GM19240 (cell line): Measurements from ENCODE around the gene SLC24A3.

Experiments
- DNase-seq: peaks from one replicate; pipeline ENCODE4 v3.0.0; 2011; ENCODE audit warnings: low spot score; ENCODE audit not compliant: insufficient read length

Gene SLC24A3

DNA sequence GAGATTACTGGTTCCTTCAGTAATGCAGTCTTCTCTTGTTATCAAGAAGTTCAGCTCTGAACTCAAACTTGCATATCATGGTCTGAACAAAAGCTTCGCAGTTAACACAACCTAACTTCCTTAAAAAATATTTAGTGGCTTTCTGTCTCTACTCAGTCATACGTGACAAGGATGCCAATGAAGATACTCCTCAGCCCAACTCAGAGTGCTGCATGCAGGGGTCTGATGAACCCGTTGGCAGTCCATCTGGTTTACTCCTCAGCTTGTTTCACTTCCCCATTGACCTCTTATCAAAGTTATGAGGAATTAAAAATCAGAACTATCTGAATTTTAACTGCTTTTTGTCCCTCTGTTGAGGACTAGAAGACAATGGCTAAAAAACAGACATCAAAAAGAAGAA lies 489.0 kb downstream of the SLC24A3 start:
- no peak for DNase-seq

DNA sequence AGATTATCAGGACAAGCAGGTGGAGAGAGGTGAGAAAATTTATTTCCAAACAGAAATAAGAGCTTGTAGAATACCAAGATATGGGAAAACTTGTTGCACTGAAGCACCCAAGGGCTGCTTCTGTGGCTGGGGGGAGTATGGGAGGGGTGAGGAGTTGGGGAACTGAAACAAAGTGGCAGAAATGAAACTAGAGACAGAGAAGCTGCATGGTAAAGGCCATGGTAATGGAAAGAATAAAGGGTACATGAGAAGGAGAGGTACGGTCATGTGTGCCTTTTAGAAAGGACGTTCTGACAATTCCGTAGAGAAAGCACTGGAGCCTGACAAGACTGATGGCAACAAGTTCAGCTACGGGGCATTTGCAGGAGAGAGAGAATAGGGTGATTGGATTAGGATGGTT lies 494.0 kb downstream of the SLC24A3 start:
- DNase-seq = no peak

- no peak for DNase-seq
These were observed 497.3 kb downstream of the SLC24A3 start for GRCh38 chr20:19709635-19710335.

DNA sequence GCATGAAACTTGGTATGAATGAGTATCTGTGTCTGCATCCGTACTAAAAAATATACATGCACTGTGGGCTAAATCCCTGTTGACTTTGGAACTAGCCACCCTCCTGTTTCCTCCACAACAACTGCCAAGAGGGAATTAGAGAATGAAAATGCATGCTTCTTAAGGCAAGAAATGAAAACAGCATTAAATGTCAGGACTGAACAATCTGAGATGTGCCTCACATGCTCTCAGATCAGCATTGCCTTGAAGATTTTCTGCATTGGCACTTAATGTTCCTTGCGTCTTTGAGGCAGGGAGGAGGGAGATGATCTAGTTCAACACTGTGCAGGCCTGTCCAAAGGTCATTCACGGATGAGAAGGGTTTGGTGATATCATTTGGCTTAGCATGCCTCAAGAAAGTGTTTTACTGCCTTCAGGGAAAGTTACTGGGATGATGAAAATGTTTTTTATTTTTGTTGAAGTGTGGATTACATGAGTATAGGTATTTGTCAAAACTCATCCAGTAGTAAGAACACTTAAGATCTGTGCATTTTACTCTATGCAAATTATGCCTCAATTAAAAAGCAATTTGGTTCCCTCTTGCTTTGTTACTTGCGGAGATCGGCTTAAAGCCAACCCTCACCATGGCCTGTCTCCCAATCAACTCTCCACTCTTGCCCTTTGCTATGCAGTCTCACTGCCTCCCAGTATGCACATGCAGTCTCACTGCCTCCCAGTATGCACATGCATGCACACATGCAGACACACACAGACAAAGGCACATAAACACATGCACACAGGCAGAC lies 498.1 kb downstream of the SLC24A3 start:
- no peak for DNase-seq

GRCh38 chr20:19711126-19711525 lies 498.7 kb downstream of the SLC24A3 start:
- no peak for DNase-seq

DNA sequence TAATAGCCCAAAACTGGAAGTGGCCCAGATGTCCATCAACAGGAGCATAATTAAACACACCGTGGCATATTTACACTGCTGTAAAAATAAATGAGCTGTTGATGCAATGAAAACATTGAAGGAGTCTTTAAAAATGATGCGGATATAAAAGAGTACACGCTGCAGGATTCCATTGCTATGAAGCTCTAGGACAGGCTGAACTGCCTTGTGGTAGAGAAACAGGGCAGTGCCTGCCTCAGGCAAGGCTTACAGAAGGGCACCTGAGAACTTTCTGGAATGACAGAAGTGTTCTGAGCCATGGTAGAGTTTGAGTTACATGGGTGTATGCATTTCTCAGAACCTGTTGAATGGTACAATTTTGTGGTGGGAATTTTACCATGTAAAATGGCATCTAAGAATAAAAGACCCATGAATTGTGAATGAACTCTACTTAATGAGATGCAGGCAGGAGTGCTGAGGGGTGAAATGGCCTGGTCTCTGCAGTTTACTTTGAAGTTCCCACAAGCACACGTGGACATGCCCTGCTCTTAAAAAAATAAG lies 500.3 kb downstream of the SLC24A3 start:
- no peak for DNase-seq

DNA sequence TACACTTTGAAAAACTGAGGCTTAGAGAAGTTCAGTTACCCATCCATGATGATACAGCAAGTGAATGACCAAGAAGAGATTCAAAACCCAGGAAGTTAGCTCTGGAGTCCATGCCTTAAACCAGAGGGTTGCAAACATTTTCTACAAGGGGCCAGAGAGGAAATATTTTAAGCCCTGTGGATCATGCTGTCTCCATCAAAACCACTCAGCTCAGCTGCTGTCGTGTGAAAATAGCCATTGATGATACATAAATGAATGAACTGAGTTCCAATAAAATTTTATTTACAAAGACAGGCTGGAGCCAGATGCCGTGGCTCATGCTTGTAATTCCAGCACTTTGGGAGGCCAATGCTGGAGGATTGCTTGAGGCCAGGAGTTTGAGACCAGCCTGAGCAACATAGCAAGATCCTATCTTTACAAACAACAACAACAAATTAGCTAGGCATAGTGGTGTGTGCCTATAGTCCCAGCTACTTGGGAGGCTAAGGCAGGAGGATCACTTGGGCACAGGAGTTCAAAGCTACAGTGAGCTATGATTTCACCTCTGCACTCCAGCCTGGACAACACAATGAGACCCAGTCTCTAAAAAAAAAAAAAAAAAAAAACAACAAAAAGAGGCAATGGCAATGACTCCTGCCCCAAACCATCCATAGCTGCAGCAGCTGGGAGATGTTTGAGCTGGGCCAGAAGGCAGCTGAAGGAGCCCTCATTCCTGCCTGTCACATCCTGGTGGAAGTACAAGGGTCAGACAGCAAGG lies 501.6 kb downstream of the SLC24A3 start:
- no peak for DNase-seq

- DNase-seq = no peak
These were observed 502.1 kb downstream of the SLC24A3 start for GRCh38 chr20:19714579-19714840.

GRCh38 chr20:19715986-19716385 lies 503.5 kb downstream of the SLC24A3 start:
- DNase-seq = no peak

DNA sequence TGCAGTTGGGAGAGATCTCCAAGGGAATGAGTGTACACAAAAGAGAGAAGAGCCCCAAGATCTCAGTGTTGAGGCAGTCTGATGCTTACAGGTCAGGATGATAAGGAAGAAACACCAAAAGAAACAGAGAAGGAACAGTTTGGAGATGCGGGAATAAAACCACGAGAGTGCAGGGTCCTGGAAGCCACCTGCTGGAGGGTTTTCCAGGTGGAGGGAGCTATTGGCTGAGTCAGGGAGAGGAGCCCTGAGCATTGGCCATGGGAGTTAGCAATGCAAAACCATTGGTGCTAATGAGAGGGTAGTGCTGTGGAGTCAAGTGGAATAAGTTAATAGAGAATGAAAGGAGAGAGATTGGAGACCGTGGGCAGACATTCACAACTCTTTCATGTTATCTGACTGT lies 506.4 kb downstream of the SLC24A3 start:
- no peak for DNase-seq

DNA sequence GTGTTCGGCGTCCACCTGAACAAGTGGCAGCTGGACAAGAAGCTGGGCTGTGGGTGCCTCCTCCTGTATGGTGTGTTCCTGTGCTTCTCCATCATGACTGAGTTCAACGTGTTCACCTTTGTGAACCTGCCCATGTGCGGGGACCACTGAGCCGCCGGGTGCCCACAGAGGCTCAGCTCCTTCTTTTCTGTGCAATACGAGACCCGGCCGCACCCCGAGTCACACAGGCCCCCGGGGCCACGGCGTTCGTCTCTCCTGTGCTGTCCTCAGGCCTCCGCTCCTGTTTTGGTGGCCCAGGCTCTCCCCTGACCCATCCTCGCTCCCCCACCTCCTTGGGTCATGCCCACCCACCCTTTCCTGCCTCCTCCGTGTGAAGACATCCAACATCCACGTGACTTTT lies 508.5 kb downstream of the SLC24A3 start:
- no peak for DNase-seq

DNA sequence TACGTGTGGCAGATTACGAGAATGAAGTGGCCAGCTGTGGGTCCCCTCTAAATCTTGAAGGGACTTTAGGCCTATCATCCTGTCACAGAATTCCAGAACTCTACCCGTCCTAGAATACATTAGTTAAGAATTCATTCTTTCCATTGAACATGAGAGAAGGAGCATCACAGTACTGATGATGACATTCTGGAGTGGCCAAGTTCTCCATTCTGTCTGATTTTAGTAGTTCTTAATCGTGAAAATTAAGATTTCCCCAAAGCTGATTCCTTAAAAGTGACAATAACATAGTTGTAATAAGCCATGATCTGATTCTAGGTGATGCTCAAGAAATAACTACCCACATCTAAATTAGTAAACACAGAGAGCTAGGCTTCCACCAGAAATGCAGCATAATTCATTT lies 510.6 kb downstream of the SLC24A3 start:
- no peak for DNase-seq

DNA sequence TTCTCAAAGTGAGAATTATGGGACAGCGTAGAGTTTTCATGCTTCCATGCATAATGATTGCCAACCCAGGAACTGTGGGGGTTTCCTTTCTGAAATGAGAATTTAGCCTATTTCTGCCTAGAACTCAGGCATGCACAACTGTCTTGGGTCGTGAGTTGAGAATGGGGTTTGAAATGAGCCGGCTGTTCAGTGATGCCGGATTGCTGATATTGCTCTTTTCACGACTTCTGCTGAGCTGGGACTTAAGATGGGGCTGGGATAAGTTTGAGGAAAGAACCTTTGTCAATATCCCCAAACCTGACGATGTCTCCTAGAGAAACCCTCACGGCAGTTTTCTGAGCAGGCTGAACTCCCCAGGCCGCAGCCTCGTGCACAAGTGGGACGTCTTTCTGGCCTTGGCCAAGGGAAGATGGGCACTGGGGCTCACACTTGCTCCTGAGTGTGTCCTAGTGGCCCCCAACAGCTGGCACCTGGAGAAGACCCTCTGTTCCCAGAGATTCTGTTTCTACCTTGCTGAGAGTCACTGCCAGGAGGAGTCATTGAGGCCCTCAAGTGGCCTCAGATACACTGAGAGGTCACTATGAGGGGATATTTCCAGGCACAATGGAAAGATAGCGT lies 511.5 kb downstream of the SLC24A3 start:
- DNase-seq = no peak

DNA sequence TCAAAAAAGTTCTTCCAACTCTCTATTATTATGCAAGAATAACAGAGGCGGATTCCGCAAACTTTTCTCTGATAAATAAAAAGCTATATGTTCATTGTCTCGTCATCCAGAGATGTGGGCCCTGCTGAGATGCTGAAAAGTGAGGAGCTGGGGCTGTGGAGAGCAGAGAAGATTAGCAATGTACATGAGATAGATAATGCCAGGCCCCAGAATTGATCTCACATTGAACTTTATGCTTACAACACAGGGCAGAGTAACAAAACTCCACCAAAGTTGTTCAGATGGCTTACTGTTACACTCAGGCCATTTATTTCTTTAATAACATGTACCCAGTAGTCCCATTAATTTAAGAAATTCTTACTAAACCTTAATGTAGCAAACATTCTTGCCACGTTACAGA lies 512.9 kb downstream of the SLC24A3 start:
- DNase-seq = no peak

- no peak for DNase-seq
These were observed 513.5 kb downstream of the SLC24A3 start for GRCh38 chr20:19725814-19726525.

DNA sequence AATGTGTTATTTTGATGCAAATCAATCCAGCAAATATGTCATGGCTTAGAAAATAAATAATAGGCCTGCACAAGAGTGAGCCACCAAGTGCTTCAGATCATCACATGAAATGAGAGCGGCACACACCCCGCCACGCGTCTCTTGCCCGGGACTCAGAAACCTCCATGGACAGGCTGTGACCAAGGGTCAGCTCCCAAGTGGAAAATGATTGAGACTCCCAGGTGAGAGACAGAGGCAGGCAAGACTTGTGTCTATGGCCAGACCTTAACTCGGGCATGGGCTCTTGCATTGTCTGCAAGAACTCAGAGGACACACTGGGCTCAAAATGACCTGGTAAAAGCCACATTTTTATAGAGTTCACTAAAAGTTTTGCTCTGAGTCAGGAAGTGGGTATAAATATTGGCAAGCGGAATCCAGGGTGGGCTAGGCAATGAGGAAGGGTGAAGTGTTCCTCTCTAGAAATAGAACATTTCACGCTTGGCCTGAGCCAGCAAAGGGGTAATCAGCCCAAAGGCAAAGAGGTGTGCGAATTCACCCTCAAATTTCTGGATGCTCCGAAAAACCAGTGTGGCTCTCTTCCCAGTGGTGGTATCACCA lies 514.9 kb downstream of the SLC24A3 start:
- DNase-seq = no peak

GRCh38 chr20:19729672-19730071 lies 517.2 kb downstream of the SLC24A3 start:
- no peak for DNase-seq

DNA sequence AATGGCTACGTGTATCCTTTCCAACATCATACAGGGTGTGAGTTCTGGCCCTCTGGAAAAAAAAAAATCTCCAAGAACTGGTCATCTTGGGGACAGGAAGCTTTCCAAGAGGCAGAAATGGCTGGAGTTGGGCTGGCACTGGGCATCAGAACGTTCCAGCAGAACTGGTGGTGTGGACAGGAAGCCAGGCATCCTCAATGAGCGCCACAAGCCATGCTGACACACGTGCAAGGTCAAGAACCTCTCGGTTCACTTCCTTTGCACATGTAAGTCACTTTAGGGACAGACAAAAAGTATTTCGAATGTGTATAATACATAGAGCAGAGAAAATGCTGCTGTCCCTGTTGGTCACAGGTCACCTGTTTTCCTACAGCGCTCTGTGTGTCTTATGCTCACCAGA lies 518.3 kb downstream of the SLC24A3 start:
- no peak for DNase-seq

GRCh38 chr20:19734811-19735210 lies 522.4 kb downstream of the SLC24A3 start:
- DNase-seq = no peak

- no peak for DNase-seq
These were observed 523.0 kb downstream of the SLC24A3 start for GRCh38 chr20:19735446-19735845.

DNA sequence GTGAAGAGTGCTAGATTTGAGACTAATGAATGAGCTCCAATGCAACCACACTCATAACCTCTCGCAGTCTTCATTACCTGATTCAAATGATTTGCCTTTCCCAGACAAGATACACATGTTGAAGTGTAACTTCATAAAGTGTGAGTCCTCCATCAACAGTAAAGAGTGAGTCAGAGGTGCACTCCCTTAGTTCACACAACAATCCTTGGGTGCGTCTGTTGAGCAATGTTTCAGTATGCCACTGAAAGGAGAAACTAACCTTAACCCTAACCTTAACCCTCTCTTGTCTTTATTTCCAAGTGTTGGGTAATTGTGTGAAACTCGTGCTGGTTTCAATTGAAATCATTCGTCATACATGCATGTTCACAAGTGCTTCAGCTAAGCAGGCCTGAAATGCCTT lies 524.6 kb downstream of the SLC24A3 start:
- no peak for DNase-seq
